NCI-H2196 treated with DMSO at 0.1 percent for 48 hours (cell line): ENCODE results near the gene TMC3.
"Not testable (repeated sequence)": the region's sequence is repeated elsewhere in the genome, so short reads cannot be mapped to it uniquely, and the experiment has no call there.

ENCODE experiments used
- DNase-seq: peaks from one replicate; lab custom pipeline; 2025; ENCODE audit not compliant: unreplicated experiment; lab: John Stamatoyannopoulos, UW

The TMC3 gene

GRCh38 chr15:81347910-81348309, 26.1 kb downstream of the TMC3 start:
- DNase-seq = no peak

GRCh38 chr15:81346611-81347010, 27.4 kb downstream of the TMC3 start:
- DNase-seq = no peak

GRCh38 chr15:81343371-81343770, 30.6 kb downstream of the TMC3 start:
- DNase-seq = no peak

- no peak for DNase-seq
Observed at GRCh38 chr15:81341351-81341750, 32.7 kb downstream of the TMC3 start.

- no peak for DNase-seq
Observed at GRCh38 chr15:81339851-81340250, 34.2 kb downstream of the TMC3 start.

GRCh38 chr15:81339321-81339720, 34.7 kb downstream of the TMC3 start:
- no peak for DNase-seq

- DNase-seq = no peak
Observed at GRCh38 chr15:81338170-81339007, 35.6 kb downstream of the TMC3 start.

- no peak for DNase-seq
Observed at GRCh38 chr15:81337713-81338157, 36.3 kb downstream of the TMC3 start.

- no peak for DNase-seq
Observed at GRCh38 chr15:81337241-81337640, 36.8 kb downstream of the TMC3 start.

- DNase-seq = no peak
Observed at GRCh38 chr15:81336568-81336967, 37.4 kb downstream of the TMC3 start.

GRCh38 chr15:81335631-81336030, 38.4 kb downstream of the TMC3 start:
- no peak for DNase-seq

GRCh38 chr15:81334768-81335435, 39.1 kb downstream of the TMC3 start:
- no peak for DNase-seq

- DNase-seq = no peak
Observed at GRCh38 chr15:81333363-81333762, 40.6 kb downstream of the TMC3 start.

GRCh38 chr15:81332326-81332725, 41.7 kb downstream of the TMC3 start:
- no peak for DNase-seq

GRCh38 chr15:81331600-81331999, 42.4 kb downstream of the TMC3 start:
- no peak for DNase-seq

- DNase-seq = not testable (repeated sequence)
Observed at GRCh38 chr15:81331141-81331540, 42.9 kb downstream of the TMC3 start.

GRCh38 chr15:81330366-81331090, 43.5 kb downstream of the TMC3 start:
- no peak for DNase-seq

GRCh38 chr15:81329446-81329845, 44.6 kb downstream of the TMC3 start:
- no peak for DNase-seq

GRCh38 chr15:81327516-81327915, 46.5 kb downstream of the TMC3 start:
- no peak for DNase-seq

- DNase-seq = no peak
Observed at GRCh38 chr15:81326466-81327212, 47.4 kb downstream of the TMC3 start.
